Lung (tissue), 12 donors: ENCODE measurements around the gene SGCA. TPM values are rescaled to one million over a fixed set of nuclear protein-coding genes. Genes with fewer than 3 reads are reported as not detected.

Experiments
- ATAC-seq: fragments of 200-7000 bp; cut with Tn5 transposase; one replicate; pipeline ENCODE4 v1.9.1; 2020; ENCODE audit warnings: moderate number of reproducible peaks; ENCODE audit not compliant: insufficient read depth, low FRiP score
- DNase-seq, 3 donors: peaks; one replicate each; pipeline ENCODE4 v3.0.0-alpha.2; 2013 to 2017
- H3K27ac ChIP-seq, 2 donors: one replicate each; pipeline ENCODE4 v1.5.1; 2013; ENCODE audit warnings: mild to moderate bottlenecking in 2 of 2, moderate library complexity in 2 of 2, control low read depth in 1 of 2, inconsistent platforms in 1 of 2, low read depth in 1 of 2, low read length in 1 of 2
- H3K27me3 ChIP-seq, 3 donors: one replicate each; pipeline ENCODE4 v1.5.1; 2013; ENCODE audit warnings: low read length in 2 of 3; ENCODE audit not compliant: control insufficient read depth in 3 of 3, insufficient read depth in 3 of 3
- H3K36me3 ChIP-seq, 4 donors: one replicate each; pipeline ENCODE4 v1.5.1; 2013; ENCODE audit warnings: low read length in 4 of 4, mild to moderate bottlenecking in 1 of 4, moderate library complexity in 1 of 4; ENCODE audit not compliant: control insufficient read depth in 4 of 4, insufficient read depth in 4 of 4
- H3K4me1 ChIP-seq, 5 donors: one replicate each; pipeline ENCODE4 v1.5.1; 2013; ENCODE audit warnings: low read length in 5 of 5, mild to moderate bottlenecking in 2 of 5, moderate library complexity in 1 of 5; ENCODE audit not compliant: control insufficient read depth in 5 of 5, insufficient read depth in 5 of 5
- H3K4me3 ChIP-seq: one replicate; pipeline ENCODE4 v1.5.1; 2013; ENCODE audit warnings: mild to moderate bottlenecking, control low read depth, moderate library complexity
- H3K9ac ChIP-seq, 2 donors: one replicate each; pipeline ENCODE4 v1.5.1; 2013; ENCODE audit warnings: low read length in 2 of 2, control low read depth in 1 of 2; ENCODE audit not compliant: insufficient read depth in 1 of 2
- H3K9me3 ChIP-seq, 4 donors: one replicate each; pipeline ENCODE4 v1.5.1; 2013; ENCODE audit warnings: low read length in 3 of 4, mild to moderate bottlenecking in 1 of 4, moderate library complexity in 1 of 4; ENCODE audit not compliant: control insufficient read depth in 4 of 4, insufficient read depth in 3 of 4
- WGBS, 2 donors: extraction: QIAGEN DNeasy Blood & Tissue Kit; methylation state at CpG; one replicate each; pipeline ENCODE4 v1.1.7; 2013; 5-methylcytosine and 5-hydroxymethylcytosine counted together
- polyA plus RNA-seq, 2 donors: library from polyadenylated mRNA; stranded (reverse); fragments of 200-250 nt; gene quantifications; one replicate each; pipeline ENCODE4 v1.2.1, GENCODE V29; 2013
- total RNA-seq, 2 donors: library from RNA; depleted of rRNA in 1 of 2; stranded (reverse); fragments of >200 nt in 1 of 2; gene quantifications; one replicate each; pipeline ENCODE4 v1.2.1, GENCODE V29; 2014 to 2021
- TF ChIP-seq, protein P1 (sequence below): IDR thresholded peaks from 2 replicates; pipeline ENCODE4 v1.5.1; 2012; ENCODE audit warnings: mild to moderate bottlenecking; ENCODE audit errors: control extremely low read depth, extremely low read depth
- donor health status: control.
- donor health status: control.
- donor health status: Bipolar disorder and iron deficiency.
- donor health status: healthy.
- donor health status: DM: yes; HTN: yes; CAD: no.

The SGCA gene
- total and polyA plus RNA-seq, 4 donors: 5.0 to 19.4 (median 14.0) TPM

GRCh38 chr17:50191359-50192143 lies 25.7 kb downstream of the SGCA start:
- TF ChIP-seq, protein P1, sequence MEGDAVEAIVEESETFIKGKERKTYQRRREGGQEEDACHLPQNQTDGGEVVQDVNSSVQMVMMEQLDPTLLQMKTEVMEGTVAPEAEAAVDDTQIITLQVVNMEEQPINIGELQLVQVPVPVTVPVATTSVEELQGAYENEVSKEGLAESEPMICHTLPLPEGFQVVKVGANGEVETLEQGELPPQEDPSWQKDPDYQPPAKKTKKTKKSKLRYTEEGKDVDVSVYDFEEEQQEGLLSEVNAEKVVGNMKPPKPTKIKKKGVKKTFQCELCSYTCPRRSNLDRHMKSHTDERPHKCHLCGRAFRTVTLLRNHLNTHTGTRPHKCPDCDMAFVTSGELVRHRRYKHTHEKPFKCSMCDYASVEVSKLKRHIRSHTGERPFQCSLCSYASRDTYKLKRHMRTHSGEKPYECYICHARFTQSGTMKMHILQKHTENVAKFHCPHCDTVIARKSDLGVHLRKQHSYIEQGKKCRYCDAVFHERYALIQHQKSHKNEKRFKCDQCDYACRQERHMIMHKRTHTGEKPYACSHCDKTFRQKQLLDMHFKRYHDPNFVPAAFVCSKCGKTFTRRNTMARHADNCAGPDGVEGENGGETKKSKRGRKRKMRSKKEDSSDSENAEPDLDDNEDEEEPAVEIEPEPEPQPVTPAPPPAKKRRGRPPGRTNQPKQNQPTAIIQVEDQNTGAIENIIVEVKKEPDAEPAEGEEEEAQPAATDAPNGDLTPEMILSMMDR: no peak
- DNase-seq (no peak), ATAC-seq (no peak)
- H3K4me3 ChIP-seq: no peak overlapping the region
- no peak overlapping the region for H3K9ac ChIP-seq
- peaks cover 0 to 21% (median 0%) of the 10 kb centered on the region in 5 donors for H3K4me1 ChIP-seq
- no peaks in the 10 kb centered on the region for H3K9me3 ChIP-seq
- H3K27ac ChIP-seq: no peak overlapping the region
- 85 to 86% methylated on average over 21 of the region's 21 CpGs for WGBS, 2 donors
- H3K36me3 ChIP-seq: peaks cover 4 to 87% (median 53%) of the 10 kb centered on the region in 4 donors
- no peaks in the 10 kb centered on the region for H3K27me3 ChIP-seq

DNA sequence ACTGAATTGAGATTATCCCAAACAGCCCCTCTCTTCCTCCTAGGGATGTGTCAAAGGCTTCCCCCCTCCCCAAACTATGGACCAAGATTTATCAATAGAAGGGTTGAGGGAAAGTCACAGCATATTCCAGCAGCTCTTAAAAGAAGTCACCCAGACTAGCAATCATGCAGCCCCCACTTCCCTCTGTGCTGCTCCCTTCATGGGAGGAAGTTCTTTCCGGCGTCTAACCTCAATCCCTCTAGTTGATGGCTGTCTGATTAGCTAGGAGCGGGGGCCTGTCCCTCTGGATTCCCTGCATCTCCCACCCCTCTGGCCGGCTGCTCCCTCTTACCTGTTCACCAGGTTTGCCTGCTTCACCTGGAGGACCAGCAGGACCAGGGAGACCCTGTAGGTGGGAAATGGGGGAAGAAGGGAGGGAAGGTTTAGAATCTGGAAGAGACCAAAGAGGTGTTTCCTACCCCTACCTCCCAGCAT lies 26.4 kb downstream of the SGCA start:
- WGBS, 2 donors: 78% methylated on average over 4 of the region's 4 CpGs
- H3K4me3 ChIP-seq: no peak overlapping the region
- no peaks in the 10 kb centered on the region for H3K9me3 ChIP-seq
- ATAC-seq (no peak), DNase-seq (no peak)
- peaks cover 4 to 87% (median 52%) of the 10 kb centered on the region in 4 donors for H3K36me3 ChIP-seq
- peaks cover 0 to 24% (median 0%) of the 10 kb centered on the region in 5 donors for H3K4me1 ChIP-seq
- TF ChIP-seq, protein P1: no peak
- H3K27ac ChIP-seq: no peak overlapping the region
- H3K27me3 ChIP-seq: no peaks in the 10 kb centered on the region
- no peak overlapping the region for H3K9ac ChIP-seq

GRCh38 chr17:50192618-50193291 lies 26.9 kb downstream of the SGCA start:
- WGBS, 2 donors: 85 to 91% methylated on average over 16 of the region's 16 CpGs
- no peak overlapping the region for H3K9ac ChIP-seq

More at GRCh38 chr17:50192618-50193291, 26.9 kb downstream of the SGCA start:
- TF ChIP-seq, protein P1: no peak
- Histone ChIP-seq H3K27me3 (no peaks in the 10 kb centered on the region), H3K36me3 (peaks cover 4 to 87% (median 51%) of the 10 kb centered on the region in 4 donors), H3K4me1 (peaks cover 0 to 24% (median 1%) of the 10 kb centered on the region in 5 donors), H3K9me3 (no peaks in the 10 kb centered on the region), H3K4me3 (no peak overlapping the region), H3K27ac (no peak overlapping the region)
- DNase-seq (no peak), ATAC-seq (no peak)
